AG04450 (cell line): ENCODE measurements around the gene MTRFR. TPM values are rescaled to one million over a fixed set of nuclear protein-coding genes. Genes with fewer than 3 reads are reported as not detected.

Experiments
- CTCF ChIA-PET: fragments of 300-600, 350-600 bp; formaldehyde crosslinking; extraction: SDS; loops from one replicate; lab custom pipeline; 2022; ENCODE audit warnings: antibody characterized with exemption, inconsistent platforms; lab: Charles Lee
- POLR2A ChIA-PET: fragments of 350-600 bp; formaldehyde crosslinking; extraction: SDS; loops from one replicate; lab custom pipeline; 2021; ENCODE audit warnings: antibody characterized with exemption, inconsistent platforms; lab: Yijun Ruan, JAX
- DNase-seq: peaks from one replicate; pipeline ENCODE4 v3.0.0-alpha.2; 2011; ENCODE audit warnings: low read depth, low spot score
- H3K27ac ChIP-seq: one replicate; pipeline ENCODE4 v1.5.1; 2012; ENCODE audit warnings: low read depth, low read length, control low read depth
- H3K27me3 ChIP-seq: one replicate; pipeline ENCODE4 v1.6.0; 2012; ENCODE audit warnings: low read length; ENCODE audit not compliant: control insufficient read depth, insufficient read depth
- H3K4me3 ChIP-seq: 2 replicates; pipeline ENCODE4 v1.5.1; 2011; ENCODE audit warnings: mild to moderate bottlenecking, low read depth, low read length, control low read depth
- H3K9me3 ChIP-seq: 2 replicates; pipeline ENCODE4 v1.5.1; 2012; ENCODE audit warnings: low read length; ENCODE audit not compliant: control insufficient read depth, insufficient read depth
- polyA plus RNA-seq: library from polyadenylated mRNA; depleted of rRNA; stranded (reverse); fragments of >200 nt; gene quantifications from 2 replicates; pipeline ENCODE4 v1.2.3, GENCODE V29; 2011
- TF ChIP-seq, protein P1 (sequence below): IDR thresholded peaks from 2 replicates; pipeline ENCODE4 v1.5.1; 2011; ENCODE audit warnings: low read depth, low read length, control low read depth, inconsistent platforms

The MTRFR gene
- polyA plus RNA-seq, 1 experiment: 9.4 TPM

DNA sequence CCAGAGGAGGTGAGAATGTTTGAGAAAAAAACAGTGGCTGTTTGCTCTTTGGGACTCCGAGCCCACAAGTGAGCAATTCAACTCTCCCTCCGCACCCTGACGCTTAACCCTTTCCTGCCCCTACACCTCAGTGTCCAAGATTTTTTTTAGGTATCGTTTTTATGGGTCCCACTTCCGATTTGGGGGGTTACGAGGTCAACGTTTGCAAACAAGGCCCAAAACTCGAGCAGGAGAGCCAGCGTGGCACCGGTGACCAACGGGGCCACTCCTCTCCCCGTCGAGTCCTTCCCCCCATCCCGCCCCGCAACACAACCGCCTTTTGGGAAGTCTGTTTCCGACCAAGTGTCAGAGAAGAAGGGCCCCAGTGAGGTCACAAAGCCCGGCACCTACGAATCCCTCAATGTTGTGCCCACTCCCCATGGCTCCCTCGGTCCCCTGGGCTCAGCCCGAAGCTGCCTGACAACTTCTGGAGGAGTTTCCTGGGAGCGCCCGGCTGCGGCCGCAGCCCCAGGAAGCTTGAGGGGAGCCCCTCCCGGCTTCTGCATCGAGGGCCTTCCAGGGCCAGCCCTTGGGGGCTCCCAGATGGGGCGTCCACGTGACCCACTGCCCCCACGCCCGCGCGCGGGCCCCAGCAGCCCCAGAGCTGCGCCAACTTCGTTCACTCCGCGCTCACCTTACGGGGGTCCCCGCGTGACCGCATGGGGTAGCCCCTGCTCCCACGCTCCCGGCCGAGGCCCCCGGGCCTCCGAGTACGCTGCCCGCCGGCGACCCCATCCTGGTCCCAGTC lies 37.2 kb downstream of the MTRFR start:
- Histone ChIP-seq H3K9me3 (no peaks in the 10 kb centered on the region; the same call in 1 of the 2 replicates), H3K27me3 (no peaks in the 10 kb centered on the region), H3K27ac (peak overlapping the region; percentile 90), H3K4me3 (peak overlapping the region; percentile 87)
- POLR2A ChIA-PET: interaction anchor here (0.6 to 0.9 kb wide), 6 partner anchors 14 to 551 kb away, joined by 3 to 9 read pairs (median 5); no protein-coding TSS in a partner anchor
- no peak for DNase-seq
- CTCF ChIA-PET: interaction anchor here (0.6 to 1.0 kb wide), 5 partner anchors 12 to 393 kb away, joined by 3 to 5 read pairs (median 3); no protein-coding TSS in a partner anchor
- TF ChIP-seq, protein P1, sequence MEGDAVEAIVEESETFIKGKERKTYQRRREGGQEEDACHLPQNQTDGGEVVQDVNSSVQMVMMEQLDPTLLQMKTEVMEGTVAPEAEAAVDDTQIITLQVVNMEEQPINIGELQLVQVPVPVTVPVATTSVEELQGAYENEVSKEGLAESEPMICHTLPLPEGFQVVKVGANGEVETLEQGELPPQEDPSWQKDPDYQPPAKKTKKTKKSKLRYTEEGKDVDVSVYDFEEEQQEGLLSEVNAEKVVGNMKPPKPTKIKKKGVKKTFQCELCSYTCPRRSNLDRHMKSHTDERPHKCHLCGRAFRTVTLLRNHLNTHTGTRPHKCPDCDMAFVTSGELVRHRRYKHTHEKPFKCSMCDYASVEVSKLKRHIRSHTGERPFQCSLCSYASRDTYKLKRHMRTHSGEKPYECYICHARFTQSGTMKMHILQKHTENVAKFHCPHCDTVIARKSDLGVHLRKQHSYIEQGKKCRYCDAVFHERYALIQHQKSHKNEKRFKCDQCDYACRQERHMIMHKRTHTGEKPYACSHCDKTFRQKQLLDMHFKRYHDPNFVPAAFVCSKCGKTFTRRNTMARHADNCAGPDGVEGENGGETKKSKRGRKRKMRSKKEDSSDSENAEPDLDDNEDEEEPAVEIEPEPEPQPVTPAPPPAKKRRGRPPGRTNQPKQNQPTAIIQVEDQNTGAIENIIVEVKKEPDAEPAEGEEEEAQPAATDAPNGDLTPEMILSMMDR: no peak; the same call in 1 of the 2 replicates

DNA sequence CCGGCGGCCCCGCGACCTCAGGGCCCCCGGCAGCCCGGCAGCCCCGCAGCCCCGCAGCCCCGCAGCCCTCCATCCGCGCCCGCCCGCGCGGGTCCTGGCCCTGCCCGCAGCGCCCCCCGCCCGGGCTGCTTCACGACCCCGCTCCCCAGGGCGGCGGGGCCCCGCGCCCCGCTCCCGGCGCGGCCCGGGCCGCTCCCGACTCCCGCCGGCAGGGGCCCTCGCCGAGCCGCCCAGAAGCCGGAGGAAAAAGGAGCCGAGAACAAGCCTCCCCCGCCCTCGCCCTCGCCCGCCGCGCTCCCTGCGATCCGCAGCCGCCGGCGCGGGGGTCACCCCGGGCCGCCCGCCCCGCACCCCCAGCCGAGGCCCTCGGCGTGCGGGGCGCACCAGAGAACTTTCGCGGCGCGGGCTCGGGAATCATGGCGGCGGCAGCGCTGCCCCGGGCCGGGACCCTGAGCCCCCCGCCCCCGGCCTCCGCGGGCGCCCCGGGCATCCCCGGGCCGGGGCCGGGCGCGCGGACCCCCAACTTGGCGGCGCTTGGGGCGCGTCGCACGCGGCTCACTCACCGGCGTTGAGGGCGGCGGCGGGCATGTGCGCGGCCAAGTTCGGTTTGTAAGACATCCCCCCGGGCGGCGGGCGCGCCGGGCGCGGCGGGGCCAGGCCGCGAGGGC lies 37.9 kb downstream of the MTRFR start:
- H3K9me3 ChIP-seq: no peaks in the 10 kb centered on the region; the same call in 1 of the 2 replicates
- no peak for DNase-seq
- H3K4me3 ChIP-seq: peak overlapping the region; percentile 87
- no peaks in the 10 kb centered on the region for H3K27me3 ChIP-seq
- ChIA-PET POLR2A (interaction anchor here (0.6 to 0.9 kb wide), 4 partner anchors 95 to 552 kb away, joined by 3 to 9 read pairs (median 7); no protein-coding TSS in a partner anchor), CTCF (interaction anchor here (0.7 kb wide), 1 partner anchor 394 kb away, joined by 3 read pairs; no protein-coding TSS in a partner anchor)
- TF ChIP-seq, protein P1: peak; percentile 42
- no peak overlapping the region for H3K27ac ChIP-seq

DNA sequence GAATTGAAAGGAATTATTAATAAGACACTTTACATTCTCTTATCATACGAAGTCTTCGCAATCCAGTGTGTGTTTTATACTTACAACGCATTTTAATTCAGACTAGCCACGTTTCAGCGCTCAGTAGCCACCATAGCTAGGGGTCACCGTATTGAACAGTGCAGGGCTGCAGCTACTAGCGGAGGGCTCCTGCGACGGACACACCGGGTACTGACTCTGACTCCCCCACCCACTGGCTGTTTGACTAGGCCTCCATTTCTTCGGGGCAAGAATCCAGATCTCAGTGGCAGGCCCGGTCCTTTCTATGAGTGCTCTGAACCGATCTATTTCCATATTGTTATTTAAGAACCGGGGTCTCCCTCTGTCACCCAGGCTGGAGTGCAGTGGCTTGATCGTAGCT lies 39.9 kb downstream of the MTRFR start:
- TF ChIP-seq, protein P1: no peak
- CTCF ChIA-PET: no interaction called here
- no peak for DNase-seq
- POLR2A ChIA-PET: no interaction called here
- Histone ChIP-seq H3K27ac (no peak overlapping the region), H3K9me3 (no peaks in the 10 kb centered on the region; the same call in 1 of the 2 replicates), H3K4me3 (no peak overlapping the region), H3K27me3 (no peaks in the 10 kb centered on the region)

DNA sequence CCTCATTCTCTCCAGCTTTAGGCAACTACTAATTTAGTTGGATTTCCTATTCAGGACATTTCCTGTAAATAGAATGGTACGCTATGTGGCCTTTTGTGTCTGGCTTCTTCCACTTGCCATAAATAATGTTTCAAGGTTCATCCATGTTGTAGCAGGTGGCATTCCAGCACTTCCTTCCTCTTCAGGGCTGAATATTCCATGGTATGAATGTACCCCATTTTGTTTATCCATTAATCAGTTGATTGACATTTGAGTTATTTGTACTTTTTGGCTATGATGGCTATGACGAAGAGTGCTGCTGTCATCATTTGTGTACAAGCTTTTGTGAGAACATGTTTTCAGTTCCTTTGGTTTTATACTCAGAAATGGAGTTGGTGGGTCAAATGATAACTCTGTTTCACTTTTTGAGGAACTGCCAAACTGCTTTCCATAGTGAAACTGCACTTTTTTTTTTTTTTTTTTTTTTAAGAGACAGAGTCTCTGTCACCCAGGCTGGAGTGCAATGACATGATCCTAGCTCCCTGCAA lies 44.9 kb downstream of the MTRFR start:
- no peaks in the 10 kb centered on the region for H3K27me3 ChIP-seq
- CTCF ChIA-PET: interaction anchor here (0.7 kb wide), 1 partner anchor 146 kb away, joined by 3 read pairs; no protein-coding TSS in a partner anchor
- TF ChIP-seq, protein P1: no peak
- no peak overlapping the region for H3K27ac ChIP-seq
- no peaks in the 10 kb centered on the region for H3K9me3 ChIP-seq
- DNase-seq: no peak
- H3K4me3 ChIP-seq: no peak overlapping the region
- POLR2A ChIA-PET: interaction anchor here (0.7 kb wide), 2 partner anchors 24 to 33 kb away, joined by 5 read pairs; no protein-coding TSS in a partner anchor
